MG63 (cell line): ENCODE measurements around the gene MYPN. TPM values are rescaled to one million over a fixed set of nuclear protein-coding genes. Genes with fewer than 3 reads are reported as not detected.
A peak's percentile ranks its signal among the peaks of the same experiment; 100 is the strongest.
"Not testable (repeated sequence)": the region's sequence is repeated elsewhere in the genome, so short reads cannot be mapped to it uniquely, and the experiment has no call there.

Source experiments
- DNase-seq: peaks from one replicate; pipeline ENCODE4 v3.0.0-alpha.2; 2020
- H3K27me3 ChIP-seq: fragments of 250-450 bp; sonication (Bioruptor Pico); 2 replicates; pipeline ENCODE4 v1.5.1; 2020; ENCODE audit warnings: mild to moderate bottlenecking, moderate library complexity
- H3K36me3 ChIP-seq: fragments of 250-450 bp; sonication (Bioruptor Pico); 2 replicates; pipeline ENCODE4 v1.5.1; 2020; ENCODE audit warnings: mild to moderate bottlenecking, moderate library complexity
- H3K4me3 ChIP-seq: fragments of 250-450 bp; sonication (Bioruptor Pico); 2 replicates; pipeline ENCODE4 v1.5.1; 2020; ENCODE audit warnings: mild to moderate bottlenecking, moderate library complexity
- H3K9me3 ChIP-seq: fragments of 250-450 bp; sonication (Bioruptor Pico); 2 replicates; pipeline ENCODE4 v1.5.1; 2020; ENCODE audit warnings: mild to moderate bottlenecking, moderate library complexity
- total RNA-seq: library from RNA; depleted of rRNA; stranded (reverse); fragments of >200 nt; shearing (Covaris generic); gene quantifications from 2 replicates; pipeline ENCODE4 v1.2.3, GENCODE V29; 2014; ENCODE audit warnings: low replicate concordance

The MYPN gene
- total RNA-seq, 1 experiment from 2014 or later = 31.3 TPM

DNA sequence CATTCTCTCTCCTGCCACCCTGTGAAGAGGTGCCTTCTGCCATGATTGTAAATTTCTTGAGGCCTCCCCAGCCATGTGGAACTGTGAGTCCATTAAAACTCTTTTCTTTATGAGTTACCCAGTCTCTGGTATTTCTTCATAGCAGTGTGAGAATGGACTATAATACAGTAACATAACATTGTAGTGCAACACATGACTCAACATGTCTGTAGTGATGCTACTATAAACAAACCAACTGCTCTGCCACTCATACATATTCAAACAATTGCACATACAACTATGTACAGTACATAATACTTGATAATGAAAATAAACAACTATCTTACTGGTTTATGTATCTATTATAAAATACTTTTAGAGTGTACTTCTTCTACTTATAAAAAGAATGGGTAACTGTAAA, 115.5 kb downstream of the MYPN start:
- DNase-seq = no peak
- no peaks in the 10 kb centered on the region for H3K27me3 ChIP-seq
- H3K9me3 ChIP-seq = no peaks in the 10 kb centered on the region
- H3K4me3 ChIP-seq = no peak overlapping the region
- H3K36me3 ChIP-seq = 0 out of 2 replicates have a peak, but pooled peaks cover 2% of the 10 kb centered on the region

DNA sequence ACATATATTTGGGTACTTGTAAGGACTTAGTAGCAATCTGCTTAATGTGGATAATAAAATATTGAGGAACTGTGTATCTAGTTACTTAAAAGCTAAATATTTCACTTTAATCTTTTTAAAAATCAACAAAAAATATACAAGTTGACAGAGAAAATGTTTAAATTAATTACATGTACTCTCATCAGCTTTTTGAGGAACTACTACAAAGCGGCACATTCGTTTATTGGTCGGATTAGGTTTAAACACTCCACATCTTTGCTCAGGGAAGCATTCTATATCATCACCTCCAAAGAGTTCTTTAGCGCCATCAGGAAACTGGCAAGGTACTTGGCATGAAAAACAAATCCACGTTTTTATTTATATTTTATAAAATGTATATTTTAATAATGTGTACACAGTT, 121.0 kb downstream of the MYPN start:
- Histone ChIP-seq H3K27me3 (no peaks in the 10 kb centered on the region), H3K9me3 (no peaks in the 10 kb centered on the region), H3K4me3 (no peak overlapping the region), H3K36me3 (no peaks in the 10 kb centered on the region)
- no peak for DNase-seq

DNA sequence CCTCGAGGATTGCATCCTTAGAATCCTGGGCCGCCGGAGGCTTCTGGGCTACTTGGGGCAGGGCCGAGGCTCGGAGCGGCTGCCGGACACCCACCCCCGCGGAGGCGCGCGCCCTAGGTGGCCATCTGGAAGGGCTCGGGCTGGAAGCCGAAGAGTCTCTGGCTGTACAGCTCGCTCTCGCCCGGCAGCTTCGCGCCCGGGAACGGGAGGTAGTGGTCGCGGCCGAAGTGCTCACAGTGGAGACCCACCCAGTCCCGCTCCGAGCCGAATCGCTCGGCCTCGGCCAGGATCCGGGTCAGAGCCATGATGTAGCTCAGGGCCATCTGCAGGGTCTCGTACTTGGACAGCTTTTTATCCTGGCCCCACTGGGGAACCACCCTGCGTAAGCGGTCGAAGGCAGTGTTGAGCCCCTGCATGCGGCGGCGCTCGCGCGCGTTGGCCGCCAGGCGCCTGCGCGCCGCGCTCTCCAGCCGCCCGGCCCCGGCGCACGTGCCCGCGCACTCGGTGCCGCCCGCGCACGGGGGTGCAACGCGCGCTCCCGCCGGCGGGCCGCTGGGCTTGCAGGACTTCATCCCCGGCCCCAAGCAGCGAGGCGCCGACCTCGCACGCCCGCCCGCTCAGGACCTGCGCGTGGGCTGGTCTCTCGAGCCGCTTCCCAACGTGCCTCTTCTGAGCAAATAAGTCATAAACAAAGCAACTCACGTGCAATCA, 122.0 kb downstream of the MYPN start:
- H3K27me3 ChIP-seq = no peaks in the 10 kb centered on the region
- no peaks in the 10 kb centered on the region for H3K9me3 ChIP-seq
- peak; percentile 78 for DNase-seq
- H3K36me3 ChIP-seq = no peaks in the 10 kb centered on the region
- H3K4me3 ChIP-seq = peak overlapping the region; percentile 68

DNA sequence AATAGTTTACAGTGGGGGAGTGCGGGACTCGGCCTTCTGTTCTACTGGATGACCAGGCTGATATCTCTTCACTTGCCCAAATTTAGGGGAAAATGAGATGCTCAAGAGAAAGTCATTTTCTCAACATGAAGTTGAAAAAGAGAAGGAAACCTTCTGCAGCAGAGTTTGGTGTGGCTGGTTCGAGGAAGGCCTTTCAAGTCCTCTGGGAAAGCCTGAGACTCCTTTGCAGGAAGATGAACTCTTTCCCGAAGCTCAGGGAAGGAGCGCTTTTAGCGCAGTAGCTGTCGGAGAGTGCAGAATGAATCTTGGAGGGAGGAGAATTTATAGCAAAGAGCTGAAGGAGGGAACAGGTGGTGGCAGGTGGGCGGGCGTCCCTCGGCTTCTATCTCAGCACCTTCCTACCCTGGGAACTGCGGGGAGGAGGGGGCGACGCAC, 122.5 kb downstream of the MYPN start, which contains the start of gene ATOH7:
Gene ATOH7 (minus strand): TSS at position 297 of the 435 bp plus-strand sequence. CDS start 436 bp downstream, outside the sequence.
- no peaks in the 10 kb centered on the region for H3K27me3 ChIP-seq
- peak within 1 kb of the TSS; percentile 68 for H3K4me3 ChIP-seq
- DNase-seq = no peak
- no peaks in the 10 kb centered on the region for H3K36me3 ChIP-seq
- no peaks in the 10 kb centered on the region for H3K9me3 ChIP-seq

DNA sequence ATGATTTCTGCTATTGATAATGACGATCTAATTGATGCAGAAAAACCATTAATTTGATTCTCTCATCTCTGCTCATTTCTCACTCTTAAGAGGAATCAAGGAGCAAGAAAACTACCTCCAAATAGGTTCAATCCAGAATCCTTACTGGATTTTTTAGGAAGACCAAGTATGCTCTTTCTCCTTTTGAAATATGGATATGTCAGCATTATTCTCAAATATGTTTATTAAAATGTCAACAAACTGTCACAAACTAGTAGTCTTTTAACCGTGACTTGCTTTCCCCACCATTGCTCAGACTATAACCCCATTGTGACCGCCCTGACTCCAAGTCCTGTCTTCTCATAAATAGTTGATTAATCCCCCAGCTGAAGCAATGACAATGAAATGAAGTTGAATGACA, 123.8 kb downstream of the MYPN start:
- Histone ChIP-seq H3K27me3 (no peaks in the 10 kb centered on the region), H3K9me3 (no peaks in the 10 kb centered on the region), H3K4me3 (no peak overlapping the region), H3K36me3 (no peaks in the 10 kb centered on the region)
- DNase-seq = no peak

DNA sequence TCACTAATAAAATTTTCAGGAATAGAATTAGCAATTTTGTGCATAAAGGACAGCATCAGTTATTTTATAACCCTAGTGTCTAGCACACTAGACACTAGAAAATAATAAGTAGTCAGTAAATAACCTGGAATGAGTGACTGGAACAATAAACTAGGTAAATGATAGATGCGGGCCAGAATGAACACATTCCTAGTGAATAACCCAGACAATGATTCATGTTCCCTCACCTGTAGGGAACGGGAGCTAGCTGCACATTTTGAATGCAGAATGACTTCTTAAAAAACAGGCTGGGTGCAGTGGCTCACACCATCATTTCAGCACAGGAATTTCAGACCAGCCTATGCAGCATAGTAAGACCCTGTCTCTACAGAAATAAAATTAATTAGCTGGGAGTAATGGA, 125.8 kb downstream of the MYPN start:
- Histone ChIP-seq H3K36me3 (no peaks in the 10 kb centered on the region), H3K4me3 (no peak overlapping the region), H3K9me3 (no peaks in the 10 kb centered on the region), H3K27me3 (no peaks in the 10 kb centered on the region)
- no peak for DNase-seq

DNA sequence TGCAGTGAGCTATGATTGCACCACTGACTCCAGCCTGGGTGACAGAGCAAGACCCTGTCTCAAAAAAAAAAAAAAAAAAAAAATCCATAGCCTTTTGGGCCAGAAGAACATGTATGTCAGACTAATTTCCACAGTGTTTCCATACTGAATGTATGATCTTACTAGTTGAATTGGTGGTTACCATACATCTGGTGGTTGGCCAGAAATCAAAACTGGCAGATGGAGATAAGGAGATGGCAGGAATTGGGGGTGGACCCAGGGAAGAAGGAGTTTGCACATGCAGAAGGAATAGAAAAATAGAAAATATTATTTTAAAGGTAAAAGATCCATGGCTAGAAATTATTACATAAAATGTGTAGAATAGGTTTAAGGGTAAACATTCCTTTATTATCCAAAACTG, 126.3 kb downstream of the MYPN start:
- no peak overlapping the region for H3K4me3 ChIP-seq
- H3K27me3 ChIP-seq = no peaks in the 10 kb centered on the region
- H3K9me3 ChIP-seq = no peaks in the 10 kb centered on the region
- no peaks in the 10 kb centered on the region for H3K36me3 ChIP-seq
- DNase-seq = no peak

DNA sequence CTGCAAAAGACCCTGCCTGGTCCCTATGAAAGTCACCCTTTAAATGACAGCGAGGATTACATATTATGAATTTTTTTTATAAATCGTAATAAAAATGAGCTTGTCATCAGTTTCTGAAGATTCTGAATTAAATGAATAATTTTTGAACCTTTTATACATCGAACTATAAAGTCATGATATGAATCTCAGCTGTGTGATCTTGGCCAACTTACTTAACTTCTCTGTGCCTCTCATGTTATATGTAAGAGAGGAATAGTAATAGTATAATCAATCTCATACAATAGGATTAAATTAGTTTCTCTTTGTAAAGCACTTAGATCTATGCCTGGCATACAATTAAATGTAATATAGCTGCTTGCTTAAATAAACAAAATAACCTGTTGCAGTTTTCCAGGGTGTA, 127.9 kb downstream of the MYPN start:
- Histone ChIP-seq H3K9me3 (no peaks in the 10 kb centered on the region), H3K27me3 (no peaks in the 10 kb centered on the region), H3K36me3 (no peaks in the 10 kb centered on the region), H3K4me3 (no peak overlapping the region)
- DNase-seq = no peak

DNA sequence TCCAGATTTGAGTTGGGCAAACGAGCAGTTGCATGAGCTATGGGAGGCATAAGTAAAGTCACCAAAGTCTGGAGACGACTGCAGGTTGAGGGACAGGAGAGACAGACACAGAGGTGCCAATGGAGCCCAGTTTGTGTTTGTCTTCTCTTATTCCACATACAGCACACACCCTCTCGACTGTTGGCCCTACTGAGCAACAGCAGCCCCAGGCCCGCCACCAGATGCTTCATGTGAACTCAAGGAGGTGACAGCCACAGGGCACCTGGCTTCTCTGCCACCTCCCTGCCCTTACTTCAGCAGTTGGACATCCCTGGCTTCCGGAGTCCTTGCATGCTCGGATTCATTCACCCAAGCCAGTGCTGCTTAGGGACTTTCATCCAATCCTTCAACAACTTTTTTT, 129.1 kb downstream of the MYPN start:
- no peak overlapping the region for H3K4me3 ChIP-seq
- H3K27me3 ChIP-seq = no peaks in the 10 kb centered on the region
- no peak for DNase-seq
- no peaks in the 10 kb centered on the region for H3K9me3 ChIP-seq
- H3K36me3 ChIP-seq = no peaks in the 10 kb centered on the region

DNA sequence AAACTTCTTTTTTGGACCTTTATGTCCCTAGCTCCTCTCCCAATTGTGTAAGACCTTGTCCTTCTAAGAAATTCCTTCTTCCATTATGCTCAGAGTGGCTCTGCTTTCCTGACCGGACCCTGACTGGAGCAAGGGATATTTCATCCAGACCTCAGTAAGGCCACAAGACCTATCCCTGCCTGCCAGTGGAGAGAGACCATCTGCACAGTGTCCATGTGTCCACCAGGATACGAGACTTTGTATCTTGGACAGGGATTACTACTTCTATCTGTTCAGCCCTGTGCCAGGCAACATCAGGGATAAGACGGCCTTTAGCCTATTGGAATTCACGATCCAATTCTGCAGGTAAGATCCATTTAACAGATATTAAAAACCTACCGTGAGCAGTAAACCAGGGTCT, 129.8 kb downstream of the MYPN start:
- no peak overlapping the region for H3K4me3 ChIP-seq
- no peak for DNase-seq
- H3K9me3 ChIP-seq = no peaks in the 10 kb centered on the region
- no peaks in the 10 kb centered on the region for H3K36me3 ChIP-seq
- H3K27me3 ChIP-seq = no peaks in the 10 kb centered on the region

DNA sequence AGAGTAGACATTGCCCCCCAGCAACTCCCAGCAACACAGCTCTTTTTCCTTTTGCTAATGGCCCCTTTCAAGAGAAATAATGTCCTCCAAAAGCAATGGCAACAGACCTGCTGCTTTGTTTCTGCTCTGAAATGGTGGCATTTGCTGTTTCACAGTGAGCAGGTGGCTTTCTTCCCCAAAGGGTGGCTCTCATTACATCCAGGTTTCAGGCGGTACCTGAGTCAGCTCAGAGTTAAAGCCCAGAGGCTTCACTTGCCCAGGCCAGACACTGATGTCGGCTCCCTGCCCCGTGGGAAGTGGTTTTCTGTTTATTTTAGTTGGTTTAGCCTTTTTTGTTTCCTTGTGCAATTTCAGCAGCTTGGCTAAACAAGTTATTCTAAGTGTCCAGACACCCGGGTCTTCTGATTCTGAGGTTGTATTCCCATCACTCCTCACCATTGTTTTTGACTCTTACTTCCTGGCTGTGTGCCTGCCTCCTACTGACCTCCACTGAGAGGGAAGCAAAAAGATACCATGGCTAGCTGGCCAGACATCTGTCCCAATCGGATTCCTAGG, 130.4 kb downstream of the MYPN start:
- Histone ChIP-seq H3K9me3 (no peaks in the 10 kb centered on the region), H3K27me3 (no peaks in the 10 kb centered on the region), H3K4me3 (no peak overlapping the region), H3K36me3 (no peaks in the 10 kb centered on the region)
- DNase-seq = peak; percentile 26

DNA sequence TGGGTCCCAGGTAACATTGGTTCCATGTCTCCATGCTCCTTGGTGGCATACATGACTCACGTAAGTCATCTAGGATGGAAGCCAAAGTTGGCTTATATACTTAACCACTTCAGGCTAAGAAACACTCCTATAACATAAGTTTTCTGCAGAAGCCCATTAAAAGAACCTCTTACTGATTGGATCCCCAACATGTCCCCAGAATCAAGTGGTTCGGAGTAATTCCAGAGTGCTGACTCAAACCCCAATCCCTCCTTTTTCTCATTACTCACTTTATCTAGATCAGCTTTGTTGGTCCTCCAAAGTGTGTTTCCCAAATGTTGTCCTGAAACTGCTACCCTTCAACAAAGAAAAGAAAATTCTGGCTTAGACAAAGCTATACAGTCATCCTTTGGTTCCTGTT, 132.8 kb downstream of the MYPN start:
- H3K4me3 ChIP-seq = no peak overlapping the region
- DNase-seq = no peak
- no peaks in the 10 kb centered on the region for H3K27me3 ChIP-seq
- H3K36me3 ChIP-seq = no peaks in the 10 kb centered on the region
- H3K9me3 ChIP-seq = no peaks in the 10 kb centered on the region

DNA sequence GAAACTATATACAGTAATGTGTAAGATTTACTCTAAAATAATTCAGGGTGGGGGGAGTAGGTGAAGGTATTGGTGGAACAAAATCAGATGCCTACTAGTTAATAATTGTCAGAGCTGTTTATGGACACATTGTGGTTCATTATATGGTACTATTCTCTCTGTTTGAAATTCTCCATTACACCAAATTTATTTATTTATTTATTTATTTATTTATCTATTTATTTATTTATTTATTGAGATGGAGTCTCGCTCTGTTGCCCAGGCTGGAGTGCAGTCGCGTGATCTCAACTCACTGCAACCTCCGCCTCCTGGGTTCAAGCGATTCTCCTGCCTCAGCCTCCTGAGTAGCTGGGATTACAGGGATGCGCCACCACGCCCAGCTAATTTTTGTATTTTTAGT, 137.1 kb downstream of the MYPN start:
- H3K4me3 ChIP-seq, DNase-seq, H3K27me3 ChIP-seq, H3K36me3 ChIP-seq, H3K9me3 ChIP-seq: not testable (repeated sequence)

DNA sequence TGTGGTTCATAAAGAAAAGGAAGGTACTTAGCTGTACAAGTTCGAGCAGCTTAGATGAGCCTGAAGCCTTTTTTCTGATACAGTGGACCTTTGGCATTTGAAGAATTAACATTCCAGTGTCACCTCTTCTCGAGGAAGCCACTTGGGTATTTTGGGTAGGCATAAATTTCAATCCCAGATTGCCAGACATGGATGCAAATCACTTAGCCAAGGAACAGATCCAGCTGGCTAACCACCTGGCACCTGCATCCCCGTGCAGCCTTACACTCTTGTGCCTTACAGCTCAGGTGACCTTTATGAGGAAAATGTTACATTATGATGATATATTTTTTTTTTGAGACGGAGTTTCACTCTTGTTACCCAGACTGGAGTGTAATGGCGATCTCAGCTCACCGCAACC, 138.6 kb downstream of the MYPN start:
- DNase-seq = no peak
- H3K9me3 ChIP-seq = no peaks in the 10 kb centered on the region
- no peaks in the 10 kb centered on the region for H3K36me3 ChIP-seq
- H3K27me3 ChIP-seq = no peaks in the 10 kb centered on the region
- H3K4me3 ChIP-seq = no peak overlapping the region

DNA sequence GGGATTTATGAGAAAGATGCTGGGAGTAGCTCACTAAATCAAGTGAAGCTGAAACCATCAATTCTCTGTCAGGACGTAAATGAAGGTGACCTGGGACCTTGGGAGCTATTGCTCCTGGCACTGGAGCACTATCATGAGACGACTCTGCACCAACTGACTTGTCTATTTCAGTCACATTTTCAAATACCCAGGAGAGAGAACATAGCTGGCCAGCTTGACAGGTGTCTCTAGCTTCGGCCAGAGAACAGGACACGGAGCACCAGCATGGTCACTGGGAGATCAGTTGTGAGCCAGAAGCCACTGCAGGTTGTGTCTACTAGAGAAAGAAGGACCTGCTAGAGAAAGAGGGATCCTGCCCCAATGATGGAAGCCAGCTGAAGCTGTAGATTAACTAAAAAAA, 140.0 kb downstream of the MYPN start:
- Histone ChIP-seq H3K9me3 (no peaks in the 10 kb centered on the region), H3K4me3 (no peak overlapping the region), H3K36me3 (no peaks in the 10 kb centered on the region), H3K27me3 (no peaks in the 10 kb centered on the region)
- DNase-seq = no peak

DNA sequence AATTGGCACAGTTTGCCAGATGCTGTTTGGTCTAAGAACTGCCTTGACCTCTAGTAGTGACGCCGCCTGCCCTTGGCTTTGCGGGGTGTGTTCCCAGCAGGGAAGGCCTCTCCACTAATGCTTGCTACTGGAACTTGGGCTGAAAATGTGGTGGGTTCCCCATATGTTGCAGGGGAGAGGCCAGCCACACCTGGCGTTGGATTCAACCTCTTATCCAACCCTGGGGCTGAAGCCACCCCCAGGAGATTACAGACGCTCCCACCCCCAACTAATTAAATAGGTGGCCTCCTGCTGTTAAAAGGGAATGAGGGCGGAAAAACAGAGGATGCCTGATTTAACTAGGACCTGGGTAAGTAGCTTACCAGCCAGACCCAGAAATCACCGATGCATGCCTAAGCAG, 141.9 kb downstream of the MYPN start:
- no peak for DNase-seq
- H3K4me3 ChIP-seq = no peak overlapping the region
- no peaks in the 10 kb centered on the region for H3K27me3 ChIP-seq
- no peaks in the 10 kb centered on the region for H3K36me3 ChIP-seq
- no peaks in the 10 kb centered on the region for H3K9me3 ChIP-seq

DNA sequence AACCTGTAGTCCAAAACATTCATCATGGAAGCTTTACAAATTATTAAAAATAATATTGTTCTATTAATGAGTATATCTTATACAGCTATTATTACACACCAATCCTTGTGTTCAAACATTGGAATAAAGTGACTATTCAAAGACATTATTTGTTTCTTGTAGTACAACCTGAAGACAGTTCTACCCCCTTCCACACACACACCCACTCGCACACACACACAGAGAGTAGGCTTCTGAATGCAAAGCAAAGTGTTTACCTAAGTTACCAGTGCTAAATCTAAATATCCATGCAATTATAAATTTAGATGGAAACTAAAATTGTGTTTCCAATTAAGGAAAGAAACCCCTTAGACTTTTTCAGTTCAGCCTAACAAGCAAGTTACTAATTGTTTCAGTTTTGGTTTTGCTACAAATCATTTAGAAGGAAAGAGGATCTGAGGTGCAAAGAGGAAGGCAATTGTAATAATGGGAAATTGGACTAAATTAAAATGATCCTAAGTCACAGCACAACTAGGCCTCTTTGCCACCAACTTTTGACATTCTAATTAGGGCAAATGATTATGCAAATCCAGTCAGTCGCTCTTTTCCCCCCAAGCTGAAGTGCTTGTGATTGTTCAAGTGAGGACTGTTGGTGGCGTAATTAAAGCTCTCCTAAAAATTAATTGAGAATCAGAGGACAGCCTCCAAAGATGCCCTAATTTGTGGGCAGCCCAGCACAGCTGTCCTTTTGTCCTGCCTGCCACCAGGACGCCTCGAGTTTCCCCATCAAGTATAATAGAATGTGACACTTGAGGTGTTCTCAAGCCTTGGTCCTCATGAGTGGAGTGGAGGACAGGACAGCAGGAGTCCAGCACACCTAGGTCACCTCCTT, 142.6 kb downstream of the MYPN start:
- Histone ChIP-seq H3K36me3 (no peaks in the 10 kb centered on the region), H3K4me3 (no peak overlapping the region), H3K9me3 (no peaks in the 10 kb centered on the region), H3K27me3 (no peaks in the 10 kb centered on the region)
- DNase-seq = no peak
